CD8-positive, alpha-beta memory T cell (primary cell): Measurements from ENCODE around the gene SPRY2. TPM values are rescaled to one million over a fixed set of nuclear protein-coding genes. Genes with fewer than 3 reads are reported as not detected.

Source experiments
- CTCF ChIA-PET: fragments of 350-600 bp; sonication (Branson Sonifier 250); formaldehyde crosslinking; loops from one replicate; lab custom pipeline; 2021; ENCODE audit warnings: antibody characterized with exemption; lab: Charles Lee
- POLR2A ChIA-PET: fragments of 350-600 bp; sonication (Branson Sonifier 250); formaldehyde crosslinking; loops from one replicate; lab custom pipeline; 2021; ENCODE audit warnings: antibody characterized with exemption; lab: Charles Lee
- DNase-seq, 5 donors: peaks; one replicate each; pipeline versions ENCODE4 v3.0.0 to v3.0.0-alpha.2; 2020 to 2022; ENCODE audit warnings: mixed read lengths in 1 of 5
- H3K27ac ChIP-seq: one replicate; pipeline ENCODE4 v1.7.0; 2013; ENCODE audit warnings: low read depth, mild to moderate bottlenecking, low read length, moderate library complexity
- H3K27me3 ChIP-seq: 2 replicates; pipeline ENCODE4 v1.7.0; 2013; ENCODE audit warnings: low read length, mild to moderate bottlenecking; ENCODE audit not compliant: insufficient read depth, poor library complexity, severe bottlenecking
- H3K36me3 ChIP-seq: 2 replicates; pipeline ENCODE4 v1.7.0; 2013; ENCODE audit warnings: mild to moderate bottlenecking, low read length, moderate library complexity; ENCODE audit not compliant: insufficient read depth
- H3K4me1 ChIP-seq: 2 replicates; pipeline ENCODE4 v1.7.0; 2013; ENCODE audit warnings: mild to moderate bottlenecking, low read length, moderate library complexity; ENCODE audit not compliant: insufficient read depth
- H3K4me3 ChIP-seq: 2 replicates; pipeline ENCODE4 v1.7.0; 2013; ENCODE audit warnings: mild to moderate bottlenecking, low read length
- H3K9me3 ChIP-seq: 2 replicates; pipeline ENCODE4 v1.7.0; 2013; ENCODE audit warnings: mild to moderate bottlenecking, low read length
- H3K27ac Mint-ChIP-seq, 8 donors: one replicate each; pipeline ENCODE4 v1.8.0; 2020 to 2021; ENCODE audit warnings: mixed read lengths in 8 of 8, mild to moderate bottlenecking in 6 of 8, inconsistent platforms in 3 of 8, moderate library complexity in 3 of 8
- H3K27me3 Mint-ChIP-seq, 2 donors: one replicate each; pipeline ENCODE4 v1.8.0; 2020 to 2021; ENCODE audit warnings: mixed read lengths in 2 of 2, mild to moderate bottlenecking in 1 of 2, moderate library complexity in 1 of 2
- H3K36me3 Mint-ChIP-seq, 3 donors: one replicate each; pipeline ENCODE4 v1.8.0; 2020 to 2021; ENCODE audit warnings: mixed read lengths in 3 of 3, inconsistent platforms in 1 of 3, mild to moderate bottlenecking in 1 of 3
- H3K4me1 Mint-ChIP-seq, 3 donors: one replicate each; pipeline ENCODE4 v1.8.0; 2020 to 2021; ENCODE audit warnings: mixed read lengths in 3 of 3, inconsistent platforms in 1 of 3, mild to moderate bottlenecking in 1 of 3
- H3K4me3 Mint-ChIP-seq, 7 donors: one replicate each; pipeline ENCODE4 v1.8.0; 2020 to 2021; ENCODE audit warnings: mixed read lengths in 7 of 7, mild to moderate bottlenecking in 6 of 7, moderate library complexity in 4 of 7, inconsistent platforms in 2 of 7
- H3K9me3 Mint-ChIP-seq, 5 donors: one replicate each; pipeline ENCODE4 v1.8.0; 2020 to 2022; ENCODE audit warnings: mixed read lengths in 5 of 5, mild to moderate bottlenecking in 3 of 5, moderate library complexity in 2 of 5, inconsistent platforms in 1 of 5
- polyA plus RNA-seq: library from polyadenylated mRNA; unstranded; fragments of 300-500 nt; fragmentation: Illumina TruSeq; gene quantifications from one replicate; pipeline ENCODE4 v1.2.3, GENCODE V29; 2021
- total RNA-seq, 2 experiments: library from RNA; stranded (reverse); gene quantifications; one replicate each; pipeline ENCODE4 v1.2.3, GENCODE V29; 2021

SPRY2 gene
- total and polyA plus RNA-seq, 3 experiments from 2014 or later: 0.91 to 10.5 (median 1.1) TPM

- Mint-ChIP-seq H3K4me3 (no peak overlapping the region), H3K36me3 (peaks cover 0 to 4% (median 0%) of the 10 kb centered on the region in 3 donors), H3K9me3 (peaks cover 0 to 3% (median 0%) of the 10 kb centered on the region in 5 donors), H3K4me1 (no peaks in the 10 kb centered on the region), H3K27ac (no peak overlapping the region), H3K27me3 (no peaks in the 10 kb centered on the region)
- ChIA-PET POLR2A (no interaction called here), CTCF (no interaction called here)
- H3K36me3 ChIP-seq: no peaks in the 10 kb centered on the region
- no peaks in the 10 kb centered on the region for H3K4me1 ChIP-seq
- H3K4me3 ChIP-seq: no peak overlapping the region
- no peaks in the 10 kb centered on the region for H3K27me3 ChIP-seq
- no peaks in the 10 kb centered on the region for H3K9me3 ChIP-seq
- no peak overlapping the region for H3K27ac ChIP-seq
- DNase-seq: no peak
Measured at GRCh38 chr13:80379245-80379644, 38.3 kb upstream of the SPRY2 start.

DNA sequence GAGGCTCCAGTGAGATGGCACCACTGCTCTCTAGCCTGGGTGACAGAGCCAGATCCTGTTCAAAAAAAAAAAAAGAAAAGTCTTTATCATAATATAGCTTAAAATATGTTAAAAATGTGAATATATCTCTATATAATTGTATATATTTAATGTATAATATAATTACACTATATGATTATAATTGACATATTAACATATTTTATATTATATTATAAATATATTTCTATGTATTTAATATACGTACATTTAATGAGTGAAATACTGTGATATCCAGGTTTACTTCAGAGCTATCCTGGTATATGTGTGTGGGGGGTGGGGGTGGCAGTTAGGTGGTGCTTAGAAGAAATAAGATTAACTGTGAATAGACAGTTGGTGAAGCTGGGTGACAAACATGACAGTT, 35.6 kb upstream of the SPRY2 start:
- no peak overlapping the region for H3K27ac ChIP-seq
- Mint-ChIP-seq H3K4me1 (no peaks in the 10 kb centered on the region), H3K27ac (no peak overlapping the region), H3K36me3 (no peaks in the 10 kb centered on the region), H3K27me3 (no peaks in the 10 kb centered on the region), H3K9me3 (no peaks in the 10 kb centered on the region), H3K4me3 (no peak overlapping the region)
- POLR2A ChIA-PET: no interaction called here
- no peak overlapping the region for H3K4me3 ChIP-seq
- no peaks in the 10 kb centered on the region for H3K4me1 ChIP-seq
- no peaks in the 10 kb centered on the region for H3K36me3 ChIP-seq
- CTCF ChIA-PET: no interaction called here
- no peaks in the 10 kb centered on the region for H3K9me3 ChIP-seq
- H3K27me3 ChIP-seq: no peaks in the 10 kb centered on the region
- no peak for DNase-seq

- no peak overlapping the region for H3K27ac Mint-ChIP-seq
- Histone ChIP-seq H3K27ac (no peak overlapping the region), H3K27me3 (no peaks in the 10 kb centered on the region), H3K9me3 (no peaks in the 10 kb centered on the region), H3K4me3 (no peak overlapping the region), H3K36me3 (no peaks in the 10 kb centered on the region), H3K4me1 (no peaks in the 10 kb centered on the region)
- H3K27me3 Mint-ChIP-seq: no peaks in the 10 kb centered on the region
- ChIA-PET CTCF (no interaction called here), POLR2A (no interaction called here)
- peaks cover 0 to 1% (median 0%) of the 10 kb centered on the region in 5 donors for H3K9me3 Mint-ChIP-seq
- no peak for DNase-seq
- no peaks in the 10 kb centered on the region for H3K4me1 Mint-ChIP-seq
- no peaks in the 10 kb centered on the region for H3K36me3 Mint-ChIP-seq
- H3K4me3 Mint-ChIP-seq: no peak overlapping the region
Measured at GRCh38 chr13:80374901-80375300, 34.0 kb upstream of the SPRY2 start.

GRCh38 chr13:80374444-80374843, 33.5 kb upstream of the SPRY2 start:
- CTCF ChIA-PET: no interaction called here
- peaks cover 0 to 1% (median 0%) of the 10 kb centered on the region in 5 donors for H3K9me3 Mint-ChIP-seq

DNA sequence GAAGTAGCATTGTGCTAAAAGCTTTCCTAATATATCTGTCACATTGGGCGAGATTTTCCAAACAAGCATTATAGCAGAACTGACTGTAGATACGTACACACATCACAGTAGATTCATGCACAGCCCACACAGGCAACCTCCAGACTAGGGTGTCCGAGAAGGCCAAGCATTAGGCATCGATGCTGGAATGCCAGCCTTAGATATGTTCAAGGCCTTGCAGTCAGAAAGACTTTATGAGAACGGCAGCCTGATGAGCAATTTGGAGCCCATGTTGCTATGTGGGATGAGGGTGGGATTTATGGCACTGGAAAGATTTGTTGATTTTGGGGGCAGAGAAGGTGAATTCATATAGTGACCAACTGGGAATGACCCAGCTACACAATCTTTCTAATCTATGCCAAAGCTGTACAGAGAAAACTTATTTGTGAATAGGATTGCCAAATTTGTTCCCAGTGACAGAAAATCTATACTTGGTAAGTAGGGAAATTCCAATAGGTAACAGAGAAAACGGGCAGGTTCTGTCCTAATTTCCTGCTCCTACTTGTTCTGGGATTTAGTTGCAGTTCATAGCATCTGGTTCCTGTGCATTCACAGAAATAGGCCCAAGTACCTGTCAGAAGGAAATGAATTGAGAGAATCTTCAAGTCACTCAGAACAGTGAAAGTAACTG, 31.0 kb upstream of the SPRY2 start:
- Histone ChIP-seq H3K27me3 (no peaks in the 10 kb centered on the region), H3K4me3 (no peak overlapping the region), H3K36me3 (no peaks in the 10 kb centered on the region), H3K9me3 (no peaks in the 10 kb centered on the region), H3K4me1 (no peaks in the 10 kb centered on the region), H3K27ac (no peak overlapping the region)
- Mint-ChIP-seq H3K27me3 (no peaks in the 10 kb centered on the region), H3K4me3 (no peak overlapping the region), H3K9me3 (peaks cover 0 to 2% (median 0%) of the 10 kb centered on the region in 5 donors), H3K27ac (no peak overlapping the region), H3K4me1 (peaks cover 0 to 4% (median 0%) of the 10 kb centered on the region in 3 donors), H3K36me3 (no peaks in the 10 kb centered on the region)
- ChIA-PET POLR2A (no interaction called here), CTCF (no interaction called here)
- DNase-seq: no peak

More at GRCh38 chr13:80374444-80374843, 33.5 kb upstream of the SPRY2 start:
- Histone ChIP-seq H3K27me3 (no peaks in the 10 kb centered on the region), H3K9me3 (no peaks in the 10 kb centered on the region), H3K36me3 (no peaks in the 10 kb centered on the region), H3K27ac (no peak overlapping the region), H3K4me3 (no peak overlapping the region), H3K4me1 (no peaks in the 10 kb centered on the region)
- H3K4me3 Mint-ChIP-seq: no peak overlapping the region
- H3K4me1 Mint-ChIP-seq: no peaks in the 10 kb centered on the region
- POLR2A ChIA-PET: no interaction called here
- no peaks in the 10 kb centered on the region for H3K36me3 Mint-ChIP-seq
- H3K27me3 Mint-ChIP-seq: no peaks in the 10 kb centered on the region
- no peak for DNase-seq
- no peak overlapping the region for H3K27ac Mint-ChIP-seq

DNA sequence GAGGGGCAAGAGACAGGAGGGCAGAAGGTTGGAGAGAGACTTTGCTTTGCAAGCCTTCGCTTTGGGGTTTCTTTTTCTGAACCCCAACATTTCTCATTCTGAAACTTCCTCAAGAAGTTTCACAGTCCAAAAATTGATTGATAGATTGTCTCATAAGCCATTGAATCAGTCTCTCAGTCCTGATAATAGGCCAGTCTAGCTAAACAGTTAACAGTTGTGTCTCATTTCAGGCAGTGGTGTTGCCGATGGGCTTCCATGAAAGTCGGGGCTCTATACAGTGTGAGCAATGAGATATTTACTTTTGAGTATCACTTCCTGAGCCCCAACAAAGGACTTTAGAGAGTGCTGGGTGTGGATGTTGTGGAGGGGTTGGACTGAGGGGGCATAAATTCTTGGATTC, 26.5 kb upstream of the SPRY2 start:
- POLR2A ChIA-PET: no interaction called here
- no peaks in the 10 kb centered on the region for H3K9me3 ChIP-seq
- no peaks in the 10 kb centered on the region for H3K27me3 Mint-ChIP-seq
- H3K4me1 Mint-ChIP-seq: peaks cover 0 to 4% (median under 1%) of the 10 kb centered on the region in 3 donors
- H3K27ac Mint-ChIP-seq: no peak overlapping the region
- H3K4me3 Mint-ChIP-seq: no peak overlapping the region
- peaks cover 0 to 2% (median 0%) of the 10 kb centered on the region in 5 donors for H3K9me3 Mint-ChIP-seq
- no peaks in the 10 kb centered on the region for H3K27me3 ChIP-seq
- no peaks in the 10 kb centered on the region for H3K36me3 Mint-ChIP-seq
- H3K4me3 ChIP-seq: no peak overlapping the region
- DNase-seq: no peak
- H3K27ac ChIP-seq: no peak overlapping the region
- CTCF ChIA-PET: no interaction called here
- no peaks in the 10 kb centered on the region for H3K36me3 ChIP-seq
- H3K4me1 ChIP-seq: no peaks in the 10 kb centered on the region

- peaks cover 4 to 7% (median 5%) of the 10 kb centered on the region in 3 donors for H3K4me1 Mint-ChIP-seq
- no peaks in the 10 kb centered on the region for H3K36me3 ChIP-seq
- no peaks in the 10 kb centered on the region for H3K36me3 Mint-ChIP-seq
- peaks cover 0 to 2% (median 0%) of the 10 kb centered on the region in 5 donors for H3K9me3 Mint-ChIP-seq
- no peaks in the 10 kb centered on the region for H3K27me3 Mint-ChIP-seq
- POLR2A ChIA-PET: no interaction called here
- H3K4me3 Mint-ChIP-seq: no peak overlapping the region
- DNase-seq: no peak
- CTCF ChIA-PET: no interaction called here
- no peaks in the 10 kb centered on the region for H3K9me3 ChIP-seq
- H3K4me3 ChIP-seq: no peak overlapping the region
- H3K27ac ChIP-seq: no peak overlapping the region
- no peaks in the 10 kb centered on the region for H3K4me1 ChIP-seq
- no peak overlapping the region for H3K27ac Mint-ChIP-seq
- no peaks in the 10 kb centered on the region for H3K27me3 ChIP-seq
Measured at GRCh38 chr13:80363890-80364503, 23.1 kb upstream of the SPRY2 start.

DNA sequence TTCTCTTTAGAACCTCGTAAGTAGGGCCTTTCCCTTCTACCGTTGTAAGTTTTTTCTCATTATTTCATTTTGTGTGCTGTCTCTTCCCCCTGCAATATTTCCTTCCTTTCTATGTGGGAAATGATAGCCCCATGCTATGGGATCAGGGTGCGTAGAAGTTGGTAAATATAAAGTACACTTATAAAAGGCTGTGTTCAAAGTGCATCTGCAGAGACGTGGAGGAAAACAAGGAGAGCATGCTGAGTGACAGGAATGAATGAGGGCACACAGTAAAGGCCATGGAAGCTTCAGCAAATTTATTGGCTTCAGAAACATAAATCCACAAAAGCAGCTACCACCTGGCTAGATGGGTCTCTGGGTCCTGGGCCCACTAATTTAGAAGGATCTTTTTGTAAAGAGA, 21.6 kb upstream of the SPRY2 start:
- CTCF ChIA-PET: interaction anchor here (1.0 to 1.2 kb wide), 2 partner anchors 19 to 20 kb away, joined by 4 to 5 read pairs; no protein-coding TSS in a partner anchor

More for the DNA sequence above, 21.6 kb upstream of the SPRY2 start:
- Histone ChIP-seq H3K27me3 (no peaks in the 10 kb centered on the region), H3K27ac (no peak overlapping the region), H3K9me3 (no peaks in the 10 kb centered on the region), H3K4me3 (no peak overlapping the region), H3K36me3 (no peaks in the 10 kb centered on the region), H3K4me1 (no peaks in the 10 kb centered on the region)
- POLR2A ChIA-PET: no interaction called here
- Mint-ChIP-seq H3K9me3 (no peaks in the 10 kb centered on the region), H3K36me3 (no peaks in the 10 kb centered on the region), H3K4me1 (peaks cover 4 to 5% (median 4%) of the 10 kb centered on the region in 3 donors), H3K27me3 (no peaks in the 10 kb centered on the region), H3K27ac (no peak overlapping the region), H3K4me3 (no peak overlapping the region)
- DNase-seq: no peak
